ENCODE measurements around the gene SUFU. TPM values are rescaled to one million over a fixed set of nuclear protein-coding genes. Genes with fewer than 3 reads are reported as not detected.
A peak's percentile ranks its signal among the peaks of the same experiment; 100 is the strongest.

The SUFU gene
- total RNA-seq, 1 experiment from 2014 or later: 10.6 TPM

GRCh38 chr10:102641402-102641801 lies 137.6 kb downstream of the SUFU start:
- POLR2A ChIA-PET: interaction anchor here (0.5 to 1.8 kb wide), 3 partner anchors 12 to 209 kb away, joined by 3 to 12 read pairs (median 5); partner anchors contain the start of genes ARL3, CUEDC2 and SFXN2
- H3K9me3 ChIP-seq: no peaks in the 10 kb centered on the region
- H3K27me3 ChIP-seq (replicated peaks; ENCODE audit: control insufficient read depth, insufficient read depth, low read length): no peaks in the 10 kb centered on the region
- Mint-ChIP-seq H3K4me3 (ENCODE audit: unreplicated experiment) (peak overlapping the region; percentile 92), H3K4me1 (ENCODE audit: low read depth, unreplicated experiment) (peaks cover 12% of the 10 kb centered on the region), H3K36me3 (ENCODE audit: insufficient read depth, unreplicated experiment) (peaks cover 23% of the 10 kb centered on the region), H3K9me3 (ENCODE audit: unreplicated experiment) (no peaks in the 10 kb centered on the region), H3K27ac (ENCODE audit: unreplicated experiment) (peak overlapping the region; percentile 71), H3K27me3 (ENCODE audit: insufficient read depth, unreplicated experiment) (no peaks in the 10 kb centered on the region)
- peaks cover 5% of the 10 kb centered on the region for H3K4me1 ChIP-seq
- peak overlapping the region; percentile 74 for H3K4me3 ChIP-seq (ENCODE audit: low read depth, low read length)
- intact Hi-C loops (cut with micrococcal nuclease; ENCODE audit: unreplicated experiment): no loop called here
- no peaks in the 10 kb centered on the region for H3K36me3 ChIP-seq (ENCODE audit: control insufficient read depth, insufficient read depth, low read length)
- TSS peak; percentile 89 for BruUV-seq (replicated peaks)
- peak in 1 of 2 experiments; percentile 24 for DNase-seq
- TF ChIP-seq CTCF (IDR thresholded peaks at IDR 0.05; ENCODE audit: insufficient read depth in 1 of 2, low read depth in 1 of 2, low read length in 1 of 2, severe bottlenecking in 1 of 2, unreplicated experiment in 1 of 2): no peak
- CTCF ChIA-PET: interaction anchor here (0.7 to 1.7 kb wide), 5 partner anchors 12 to 139 kb away, joined by 3 to 11 read pairs (median 5); partner anchors contain the start of gene ACTR1A

- POLR2A ChIA-PET: interaction anchor here (0.5 to 1.8 kb wide), 3 partner anchors 13 to 210 kb away, joined by 3 to 12 read pairs (median 5); partner anchors contain the start of genes ARL3, CUEDC2 and SFXN2
- H3K4me3 Mint-ChIP-seq (ENCODE audit: unreplicated experiment): peak overlapping the region; percentile 92
- TF ChIP-seq CTCF (IDR thresholded peaks at IDR 0.05; ENCODE audit: insufficient read depth in 1 of 2, low read depth in 1 of 2, low read length in 1 of 2, severe bottlenecking in 1 of 2, unreplicated experiment in 1 of 2): no peak
- intact Hi-C loops (cut with micrococcal nuclease; ENCODE audit: unreplicated experiment): loop anchor here (1.0 kb wide), 3 partner anchors 13 to 139 kb away; partner anchors contain the start of gene SUFU
- H3K4me3 ChIP-seq (ENCODE audit: low read depth, low read length): peak overlapping the region; percentile 74
- H3K36me3 Mint-ChIP-seq (ENCODE audit: insufficient read depth, unreplicated experiment): peaks cover 23% of the 10 kb centered on the region
- peaks cover 11% of the 10 kb centered on the region for H3K4me1 ChIP-seq
- no TSS peak for BruUV-seq (replicated peaks)
- H3K36me3 ChIP-seq (ENCODE audit: control insufficient read depth, insufficient read depth, low read length): no peaks in the 10 kb centered on the region
- no peaks in the 10 kb centered on the region for H3K27me3 Mint-ChIP-seq (ENCODE audit: insufficient read depth, unreplicated experiment)
- CTCF ChIA-PET: interaction anchor here (0.6 to 1.7 kb wide), 6 partner anchors 12 to 140 kb away, joined by 3 to 11 read pairs (median 4); partner anchors contain the start of gene ACTR1A
- H3K27me3 ChIP-seq (replicated peaks; ENCODE audit: control insufficient read depth, insufficient read depth, low read length): no peaks in the 10 kb centered on the region
- H3K4me1 Mint-ChIP-seq (ENCODE audit: low read depth, unreplicated experiment): peaks cover 18% of the 10 kb centered on the region
- DNase-seq: peak; percentile 97 to 98
- H3K9me3 ChIP-seq: no peaks in the 10 kb centered on the region
- peak overlapping the region; percentile 78 for H3K27ac Mint-ChIP-seq (ENCODE audit: unreplicated experiment)
- no peaks in the 10 kb centered on the region for H3K9me3 Mint-ChIP-seq (ENCODE audit: unreplicated experiment)
Observed at GRCh38 chr10:102641880-102642735, 138.3 kb downstream of the SUFU start.

GRCh38 chr10:102642736-102643335 lies 139.1 kb downstream of the SUFU start:
- peak in 1 of 2 experiments; percentile 55 for DNase-seq
- BruUV-seq (replicated peaks): TSS peak; percentile 33
- POLR2A ChIA-PET: interaction anchor here (1.8 kb wide), 1 partner anchor 13 kb away, joined by 12 read pairs; no protein-coding TSS in a partner anchor

More at GRCh38 chr10:102642736-102643335, 139.1 kb downstream of the SUFU start:
- H3K27ac Mint-ChIP-seq (ENCODE audit: unreplicated experiment): peak overlapping the region; percentile 78
- TF ChIP-seq CTCF (IDR thresholded peaks at IDR 0.05; ENCODE audit: insufficient read depth in 1 of 2, low read depth in 1 of 2, low read length in 1 of 2, severe bottlenecking in 1 of 2, unreplicated experiment in 1 of 2): no peak
- no peaks in the 10 kb centered on the region for H3K9me3 ChIP-seq
- H3K27me3 ChIP-seq (replicated peaks; ENCODE audit: control insufficient read depth, insufficient read depth, low read length): no peaks in the 10 kb centered on the region
- H3K27me3 Mint-ChIP-seq (ENCODE audit: insufficient read depth, unreplicated experiment): no peaks in the 10 kb centered on the region
- intact Hi-C loops (cut with micrococcal nuclease; ENCODE audit: unreplicated experiment): loop anchor here (1.0 kb wide), 4 partner anchors 14 to 140 kb away; partner anchors contain the start of gene SUFU
- peak overlapping the region; percentile 74 for H3K4me3 ChIP-seq (ENCODE audit: low read depth, low read length)
- peaks cover 23% of the 10 kb centered on the region for H3K36me3 Mint-ChIP-seq (ENCODE audit: insufficient read depth, unreplicated experiment)
- CTCF ChIA-PET: interaction anchor here (1.3 to 1.7 kb wide), 4 partner anchors 13 to 140 kb away, joined by 4 to 11 read pairs (median 5); partner anchors contain the start of gene ACTR1A
- peaks cover 18% of the 10 kb centered on the region for H3K4me1 Mint-ChIP-seq (ENCODE audit: low read depth, unreplicated experiment)
- H3K9me3 Mint-ChIP-seq (ENCODE audit: unreplicated experiment): no peaks in the 10 kb centered on the region
- H3K36me3 ChIP-seq (ENCODE audit: control insufficient read depth, insufficient read depth, low read length): no peaks in the 10 kb centered on the region
- peaks cover 11% of the 10 kb centered on the region for H3K4me1 ChIP-seq
- H3K4me3 Mint-ChIP-seq (ENCODE audit: unreplicated experiment): peak overlapping the region; percentile 92
